ENCODE data around the gene PTPRG.

The PTPRG gene

GRCh38 chr3:62048577-62048976 is 487.2 kb downstream of the PTPRG start:
- no peak for ATAC-seq
- Mint-ChIP-seq H3K36me3 (no peaks in the 10 kb centered on the region), H3K9me3 (no peaks in the 10 kb centered on the region), H3K4me3 (no peak overlapping the region), H3K4me1 (no peaks in the 10 kb centered on the region), H3K27me3 (no peaks in the 10 kb centered on the region), H3K27ac (no peak overlapping the region)

- Mint-ChIP-seq H3K9me3 (no peaks in the 10 kb centered on the region), H3K4me3 (no peak overlapping the region), H3K27me3 (no peaks in the 10 kb centered on the region), H3K27ac (no peak overlapping the region), H3K4me1 (no peaks in the 10 kb centered on the region), H3K36me3 (no peaks in the 10 kb centered on the region)
- no peak for ATAC-seq
Measured at GRCh38 chr3:62049033-62049432, 487.7 kb downstream of the PTPRG start.

- H3K9me3 Mint-ChIP-seq: no peaks in the 10 kb centered on the region
- no peaks in the 10 kb centered on the region for H3K4me1 Mint-ChIP-seq
- no peak overlapping the region for H3K4me3 Mint-ChIP-seq
- H3K36me3 Mint-ChIP-seq: no peaks in the 10 kb centered on the region
- no peaks in the 10 kb centered on the region for H3K27me3 Mint-ChIP-seq
- no peak overlapping the region for H3K27ac Mint-ChIP-seq
- no peak for ATAC-seq
Measured at GRCh38 chr3:62051506-62051905, 490.1 kb downstream of the PTPRG start.

GRCh38 chr3:62052331-62052730 is 491.0 kb downstream of the PTPRG start:
- Mint-ChIP-seq H3K27me3 (no peaks in the 10 kb centered on the region), H3K27ac (no peak overlapping the region), H3K9me3 (no peaks in the 10 kb centered on the region), H3K36me3 (no peaks in the 10 kb centered on the region), H3K4me1 (no peaks in the 10 kb centered on the region), H3K4me3 (no peak overlapping the region)
- ATAC-seq: no peak

GRCh38 chr3:62056658-62057057 is 495.3 kb downstream of the PTPRG start:
- Mint-ChIP-seq H3K4me3 (no peak overlapping the region), H3K4me1 (no peaks in the 10 kb centered on the region), H3K36me3 (no peaks in the 10 kb centered on the region), H3K9me3 (no peaks in the 10 kb centered on the region), H3K27me3 (no peaks in the 10 kb centered on the region), H3K27ac (no peak overlapping the region)
- no peak for ATAC-seq

GRCh38 chr3:62057339-62058047 is 496.1 kb downstream of the PTPRG start:
- H3K4me3 Mint-ChIP-seq: no peak overlapping the region
- H3K27ac Mint-ChIP-seq: no peak overlapping the region
- no peaks in the 10 kb centered on the region for H3K9me3 Mint-ChIP-seq
- ATAC-seq: no peak
- no peaks in the 10 kb centered on the region for H3K4me1 Mint-ChIP-seq
- no peaks in the 10 kb centered on the region for H3K36me3 Mint-ChIP-seq
- H3K27me3 Mint-ChIP-seq: no peaks in the 10 kb centered on the region

GRCh38 chr3:62065985-62066693 is 504.8 kb downstream of the PTPRG start:
- ATAC-seq: no peak
- Mint-ChIP-seq H3K4me3 (no peak overlapping the region), H3K4me1 (no peaks in the 10 kb centered on the region), H3K27me3 (no peaks in the 10 kb centered on the region), H3K36me3 (no peaks in the 10 kb centered on the region), H3K27ac (no peak overlapping the region), H3K9me3 (no peaks in the 10 kb centered on the region)

GRCh38 chr3:62068337-62068736 is 507.0 kb downstream of the PTPRG start:
- Mint-ChIP-seq H3K4me3 (no peak overlapping the region), H3K36me3 (no peaks in the 10 kb centered on the region), H3K9me3 (no peaks in the 10 kb centered on the region), H3K27me3 (no peaks in the 10 kb centered on the region), H3K27ac (no peak overlapping the region), H3K4me1 (no peaks in the 10 kb centered on the region)
- ATAC-seq: no peak

GRCh38 chr3:62070891-62071290 is 509.5 kb downstream of the PTPRG start:
- Mint-ChIP-seq H3K4me1 (no peaks in the 10 kb centered on the region), H3K4me3 (no peak overlapping the region), H3K27me3 (no peaks in the 10 kb centered on the region), H3K27ac (no peak overlapping the region), H3K9me3 (no peaks in the 10 kb centered on the region), H3K36me3 (no peaks in the 10 kb centered on the region)
- no peak for ATAC-seq

- Mint-ChIP-seq H3K4me3 (no peak overlapping the region), H3K9me3 (no peaks in the 10 kb centered on the region), H3K27me3 (no peaks in the 10 kb centered on the region), H3K27ac (no peak overlapping the region), H3K4me1 (no peaks in the 10 kb centered on the region), H3K36me3 (no peaks in the 10 kb centered on the region)
- no peak for ATAC-seq
Measured at GRCh38 chr3:62073038-62073437, 511.7 kb downstream of the PTPRG start.

GRCh38 chr3:62084558-62084957 is 523.2 kb downstream of the PTPRG start:
- Mint-ChIP-seq H3K9me3 (no peaks in the 10 kb centered on the region), H3K36me3 (no peaks in the 10 kb centered on the region), H3K27ac (no peak overlapping the region), H3K4me3 (no peak overlapping the region), H3K27me3 (no peaks in the 10 kb centered on the region), H3K4me1 (no peaks in the 10 kb centered on the region)
- ATAC-seq: no peak

- no peaks in the 10 kb centered on the region for H3K4me1 Mint-ChIP-seq
- no peak for ATAC-seq
- H3K4me3 Mint-ChIP-seq: no peak overlapping the region
Measured at GRCh38 chr3:62088472-62089104, 527.2 kb downstream of the PTPRG start.

GRCh38 chr3:62090066-62090465 is 528.7 kb downstream of the PTPRG start:
- no peak for ATAC-seq
- no peaks in the 10 kb centered on the region for H3K36me3 Mint-ChIP-seq

More at GRCh38 chr3:62088472-62089104, 527.2 kb downstream of the PTPRG start:
- Mint-ChIP-seq H3K27me3 (no peaks in the 10 kb centered on the region), H3K9me3 (no peaks in the 10 kb centered on the region), H3K27ac (no peak overlapping the region), H3K36me3 (no peaks in the 10 kb centered on the region)

GRCh38 chr3:62090519-62090918 is 529.1 kb downstream of the PTPRG start:
- H3K27me3 Mint-ChIP-seq: no peaks in the 10 kb centered on the region

More at GRCh38 chr3:62090066-62090465, 528.7 kb downstream of the PTPRG start:
- no peaks in the 10 kb centered on the region for H3K4me1 Mint-ChIP-seq
- H3K27me3 Mint-ChIP-seq: no peaks in the 10 kb centered on the region
- no peaks in the 10 kb centered on the region for H3K9me3 Mint-ChIP-seq
- no peak overlapping the region for H3K4me3 Mint-ChIP-seq
- no peak overlapping the region for H3K27ac Mint-ChIP-seq

GRCh38 chr3:62093025-62093424 is 531.7 kb downstream of the PTPRG start:
- no peak overlapping the region for H3K27ac Mint-ChIP-seq
- no peak for ATAC-seq
- H3K4me1 Mint-ChIP-seq: no peaks in the 10 kb centered on the region
- H3K27me3 Mint-ChIP-seq: no peaks in the 10 kb centered on the region
- H3K9me3 Mint-ChIP-seq: no peaks in the 10 kb centered on the region
- no peak overlapping the region for H3K4me3 Mint-ChIP-seq
- no peaks in the 10 kb centered on the region for H3K36me3 Mint-ChIP-seq

More at GRCh38 chr3:62090519-62090918, 529.1 kb downstream of the PTPRG start:
- H3K27ac Mint-ChIP-seq: no peak overlapping the region
- H3K9me3 Mint-ChIP-seq: no peaks in the 10 kb centered on the region
- H3K4me3 Mint-ChIP-seq: no peak overlapping the region
- no peak for ATAC-seq
- H3K36me3 Mint-ChIP-seq: no peaks in the 10 kb centered on the region
- no peaks in the 10 kb centered on the region for H3K4me1 Mint-ChIP-seq

- no peak for ATAC-seq
- no peak overlapping the region for H3K4me3 Mint-ChIP-seq
- no peaks in the 10 kb centered on the region for H3K4me1 Mint-ChIP-seq
- H3K36me3 Mint-ChIP-seq: no peaks in the 10 kb centered on the region
- no peaks in the 10 kb centered on the region for H3K27me3 Mint-ChIP-seq
- H3K9me3 Mint-ChIP-seq: no peaks in the 10 kb centered on the region
- no peak overlapping the region for H3K27ac Mint-ChIP-seq
Measured at GRCh38 chr3:62094461-62094860, 533.1 kb downstream of the PTPRG start.
